ENCODE data around the gene RNF19B. TPM values are rescaled to one million over a fixed set of nuclear protein-coding genes. Genes with fewer than 3 reads are reported as not detected.
A peak's percentile ranks its signal among the peaks of the same experiment; 100 is the strongest.

The RNF19B gene
- total RNA-seq, 5 donors from 2014 or later (not counting 1 experiment from before 2014, with no cell fraction given): 28.7 to 44.8 (median 30.3) TPM

- H3K4me1 Mint-ChIP-seq: peaks cover 6 to 19% (median 16%) of the 10 kb centered on the region in 3 donors
- H3K27ac ChIP-seq (ENCODE audit: low read length): no peak overlapping the region
- no peak overlapping the region for H3K4me3 ChIP-seq (ENCODE audit: control insufficient read depth in 1 of 2, extremely low read depth in 1 of 2, low read length in 1 of 2)
- peaks cover 10 to 83% of the 10 kb centered on the region in 2 experiments for H3K27me3 ChIP-seq (replicated peaks in 1 of 2; ENCODE audit: control insufficient read depth in 2 of 2, extremely low read depth in 1 of 2, insufficient read depth in 2 of 2, low read length in 1 of 2)
- DNase-seq (no peak), ATAC-seq (replicated peaks in 1 of 4) (no peak)
- H3K36me3 ChIP-seq (ENCODE audit: control insufficient read depth in 2 of 2, extremely low read depth in 1 of 2, insufficient read depth in 1 of 2, low read length in 1 of 2): no peaks in the 10 kb centered on the region
- H3K27ac Mint-ChIP-seq: peak overlapping the region in 1 of 2 donors; percentile 13
- no peaks in the 10 kb centered on the region for H3K9me3 ChIP-seq
- H3K4me3 Mint-ChIP-seq: no peak overlapping the region
- ChIA-PET POLR2A (no interaction called here), CTCF (no interaction called here)
- H3K4me1 ChIP-seq (ENCODE audit: control insufficient read depth in 1 of 2, extremely low read depth in 1 of 2, insufficient read depth in 2 of 2, low read length in 2 of 2): peaks cover 0 to 12% of the 10 kb centered on the region in 2 experiments
- 64% methylated on average over 11 of the region's 12 CpGs for WGBS (ENCODE audit: insufficient coverage)
- H3K27me3 Mint-ChIP-seq: peaks cover 82 to 84% of the 10 kb centered on the region in 2 donors
- no peaks in the 10 kb centered on the region for H3K9me3 Mint-ChIP-seq
- no peaks in the 10 kb centered on the region for H3K36me3 Mint-ChIP-seq
These were observed 77.0 kb downstream of the RNF19B start for GRCh38 chr1:32887623-32888022.

DNA sequence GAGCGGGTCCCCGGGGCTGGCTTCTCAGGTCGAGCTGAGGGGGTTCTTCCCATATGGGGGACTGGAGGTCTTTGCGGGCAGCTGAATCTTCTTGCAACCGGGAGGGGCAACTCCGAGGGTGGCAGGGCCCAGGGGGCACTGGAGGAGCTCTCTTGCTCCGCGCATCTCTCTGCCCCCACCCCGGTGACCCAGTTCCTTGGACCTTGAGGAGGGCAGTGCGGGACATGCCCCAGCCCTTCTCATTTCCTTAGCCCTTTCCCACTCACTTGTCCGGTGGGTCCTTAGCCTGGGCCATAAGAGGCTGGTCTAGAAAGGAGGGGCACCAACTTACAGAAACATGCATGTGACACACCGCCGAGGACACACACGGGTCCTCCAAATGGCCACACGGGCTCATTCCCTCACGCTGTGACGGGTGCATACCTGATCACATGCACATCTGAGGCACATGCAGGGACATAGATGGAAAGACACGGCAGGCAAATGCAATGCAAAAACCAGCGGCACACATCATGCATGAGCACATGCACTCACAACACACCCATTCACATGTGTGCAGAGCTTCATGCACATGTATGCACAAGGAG is 77.7 kb downstream of the RNF19B start:
- Mint-ChIP-seq H3K27me3 (peaks cover 75 to 77% of the 10 kb centered on the region in 2 donors), H3K4me3 (no peak overlapping the region), H3K36me3 (no peaks in the 10 kb centered on the region), H3K27ac (no peak overlapping the region), H3K4me1 (peaks cover 1 to 12% (median 9%) of the 10 kb centered on the region in 3 donors), H3K9me3 (no peaks in the 10 kb centered on the region)
- Histone ChIP-seq H3K4me1 (ENCODE audit: control insufficient read depth in 1 of 2, extremely low read depth in 1 of 2, insufficient read depth in 2 of 2, low read length in 2 of 2) (peaks cover 0 to 9% of the 10 kb centered on the region in 2 experiments), H3K27ac (ENCODE audit: low read length) (no peak overlapping the region), H3K36me3 (ENCODE audit: control insufficient read depth in 2 of 2, extremely low read depth in 1 of 2, insufficient read depth in 1 of 2, low read length in 1 of 2) (no peaks in the 10 kb centered on the region), H3K4me3 (ENCODE audit: control insufficient read depth in 1 of 2, extremely low read depth in 1 of 2, low read length in 1 of 2) (no peak overlapping the region), H3K9me3 (no peaks in the 10 kb centered on the region), H3K27me3 (replicated peaks in 1 of 2; ENCODE audit: control insufficient read depth in 2 of 2, extremely low read depth in 1 of 2, insufficient read depth in 2 of 2, low read length in 1 of 2) (peaks cover 7 to 81% of the 10 kb centered on the region in 2 experiments)
- 42% methylated on average over 16 of the region's 19 CpGs for WGBS (ENCODE audit: insufficient coverage)
- ATAC-seq (replicated peaks in 1 of 4): no peak
- DNase-seq: no peak
- CTCF ChIA-PET: no interaction called here
- POLR2A ChIA-PET: no interaction called here

Other genes with a start within 250 kb of the RNF19B start
- 100 to 1,000 TPM in 3 of 5 donors, 10 to 100 TPM in 2; 88.9 to 197 (median 172) TPM for gene YARS1, start 147.5 kb downstream of the RNF19B start, total RNA-seq
- gene S100PBP, start 147.2 kb downstream of the RNF19B start, total RNA-seq: 10 to 100 TPM; 46.6 to 77.6 (median 63.6) TPM
- not detected for gene FNDC5, start 93.9 kb downstream of the RNF19B start, total RNA-seq
- under 1 TPM in 2 of 5 donors, not detected in 3; 0.45 to 0.54 TPM for gene HPCA, start 78.3 kb downstream of the RNF19B start, total RNA-seq
- gene TMEM54, start 63.4 kb downstream of the RNF19B start, total RNA-seq: under 1 TPM in 2 of 5 donors, not detected in 3; 0.35 to 0.64 TPM
- gene AK2, start 72.1 kb upstream of the RNF19B start, total RNA-seq: 10 to 100 TPM; 57.2 to 92.9 (median 81.9) TPM
- 10 to 100 TPM in 2 of 5 donors, 1 to 10 TPM in 3; 5.6 to 10.7 (median 9.7) TPM for gene AZIN2, start 116.3 kb upstream of the RNF19B start, total RNA-seq
- gene TRIM62, start 217.2 kb upstream of the RNF19B start, total RNA-seq: 10 to 100 TPM; 20.3 to 31.8 (median 24.3) TPM

Measured in T-cell (primary cell).